ENCODE data around the gene PEX11A. TPM values are rescaled to one million over a fixed set of nuclear protein-coding genes. Genes with fewer than 3 reads are reported as not detected.

Gene PEX11A
- total RNA-seq, 1 experiment from 2014 or later: 1.3 TPM

GRCh38 chr15:89670971-89671560, 19.5 kb downstream of the PEX11A start:
- Histone ChIP-seq H2BK15ac (ENCODE audit: low read depth, low read length) (no peak overlapping the region), H3K27me3 (ENCODE audit: insufficient read depth, low read length) (no peaks in the 10 kb centered on the region), H3K56ac (ENCODE audit: insufficient read length, low read depth, low read length) (no peak overlapping the region), H2BK5ac (ENCODE audit: insufficient read length, low read length) (no peak overlapping the region), H4K8ac (replicated peaks; ENCODE audit: insufficient read length, low read depth, low read length) (no peak overlapping the region), H4K20me1 (ENCODE audit: control insufficient read depth, insufficient read depth, insufficient read length) (no peaks in the 10 kb centered on the region), H3K4me1 (ENCODE audit: insufficient read depth, low read length) (no peaks in the 10 kb centered on the region), H3T11ph (ENCODE audit: low read length) (no peak overlapping the region), H3K23me2 (ENCODE audit: insufficient read length, low read depth, low read length, poor library complexity, severe bottlenecking) (no peaks in the 10 kb centered on the region), H3K4me2 (ENCODE audit: insufficient read depth, insufficient read length, low read length) (no peak overlapping the region), H2BK12ac (ENCODE audit: insufficient read length, low read depth, low read length) (no peak overlapping the region), H3K4ac (ENCODE audit: low read depth, low read length) (no peak overlapping the region), H2BK20ac (ENCODE audit: low read depth, low read length, poor library complexity, severe bottlenecking) (no peak overlapping the region), H3K27ac (ENCODE audit: insufficient read length, low read depth, low read length) (no peak overlapping the region), H3K9me3 (ENCODE audit: control insufficient read depth, low read depth, low read length) (no peaks in the 10 kb centered on the region), H3K14ac (ENCODE audit: insufficient read depth, low read length) (no peak overlapping the region), H2BK120ac (ENCODE audit: low read depth, low read length, poor library complexity, severe bottlenecking) (no peak overlapping the region), H3K23ac (ENCODE audit: insufficient read length, low read depth, low read length) (no peak overlapping the region), H2AK5ac (ENCODE audit: insufficient read length, low read length) (no peak overlapping the region), H3K18ac (ENCODE audit: insufficient read length, low read depth, low read length) (no peak overlapping the region), H3K79me2 (ENCODE audit: insufficient read depth, low read length) (no peaks in the 10 kb centered on the region), H4K5ac (ENCODE audit: insufficient read length, low read depth, low read length) (no peak overlapping the region), H3K9ac (ENCODE audit: extremely low read depth, insufficient read length, low read length) (no peak overlapping the region), H3K79me1 (ENCODE audit: insufficient read depth, low read depth, low read length, poor library complexity, severe bottlenecking) (no peaks in the 10 kb centered on the region), H4K91ac (ENCODE audit: insufficient read length, low read depth, low read length) (no peak overlapping the region), H2AFZ (ENCODE audit: low read length) (no peak overlapping the region)
- no peaks in the 10 kb centered on the region for H3K9me3 Mint-ChIP-seq
- no peak overlapping the region for H3K4me3 Mint-ChIP-seq
- no CpG with 5 or more reads among the region's 12 CpGs for WGBS (ENCODE audit: extremely low coverage, insufficient read length, low lambda C conversion rate)
- peaks cover 30% of the 10 kb centered on the region for H3K27me3 Mint-ChIP-seq (ENCODE audit: low read depth)
- H3K27ac Mint-ChIP-seq: no peak overlapping the region
- no peak for TF ChIP-seq CTCF (conservative IDR thresholded peaks at IDR 0.05)
- no peaks in the 10 kb centered on the region; a peak in 1 of 7 replicates for H3K36me3 Mint-ChIP-seq (ENCODE audit: insufficient read depth in 1 of 3, low read depth in 3 of 3)
- H3K4me1 Mint-ChIP-seq: peaks cover 4 to 14% of the 10 kb centered on the region in 2 experiments; a peak in 3 of 4 replicates
- no peak for DNase-seq

Data from H9 (cell line).